ENCODE data around the gene GIMAP1.

GRCh38 chr7:150717814-150718420 lies 1.5 kb downstream of the GIMAP1 start:
- TF ChIP-seq, protein P1, sequence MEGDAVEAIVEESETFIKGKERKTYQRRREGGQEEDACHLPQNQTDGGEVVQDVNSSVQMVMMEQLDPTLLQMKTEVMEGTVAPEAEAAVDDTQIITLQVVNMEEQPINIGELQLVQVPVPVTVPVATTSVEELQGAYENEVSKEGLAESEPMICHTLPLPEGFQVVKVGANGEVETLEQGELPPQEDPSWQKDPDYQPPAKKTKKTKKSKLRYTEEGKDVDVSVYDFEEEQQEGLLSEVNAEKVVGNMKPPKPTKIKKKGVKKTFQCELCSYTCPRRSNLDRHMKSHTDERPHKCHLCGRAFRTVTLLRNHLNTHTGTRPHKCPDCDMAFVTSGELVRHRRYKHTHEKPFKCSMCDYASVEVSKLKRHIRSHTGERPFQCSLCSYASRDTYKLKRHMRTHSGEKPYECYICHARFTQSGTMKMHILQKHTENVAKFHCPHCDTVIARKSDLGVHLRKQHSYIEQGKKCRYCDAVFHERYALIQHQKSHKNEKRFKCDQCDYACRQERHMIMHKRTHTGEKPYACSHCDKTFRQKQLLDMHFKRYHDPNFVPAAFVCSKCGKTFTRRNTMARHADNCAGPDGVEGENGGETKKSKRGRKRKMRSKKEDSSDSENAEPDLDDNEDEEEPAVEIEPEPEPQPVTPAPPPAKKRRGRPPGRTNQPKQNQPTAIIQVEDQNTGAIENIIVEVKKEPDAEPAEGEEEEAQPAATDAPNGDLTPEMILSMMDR (IDR thresholded peaks at IDR 0.05), result no peak
- TF ChIP-seq POLR2A (IDR thresholded peaks at IDR 0.05) (no peak), EP300 (IDR thresholded peaks at IDR 0.05) (peak in 1 of 2 donors; percentile 31)

All from tibial nerve (tissue), 4 donors.